Renal cortex interstitium (tissue), 11 donors: ENCODE results near the gene SAP30BP. TPM values are rescaled to one million over a fixed set of nuclear protein-coding genes. Genes with fewer than 3 reads are reported as not detected.
A peak's percentile ranks its signal among the peaks of the same experiment; 100 is the strongest.

Experiments
- DNase-seq, 11 donors: peaks; one replicate each; pipeline ENCODE4 v3.0.0-alpha.2; 2013; ENCODE audit warnings: low read depth in 9 of 11, low spot score in 4 of 11; ENCODE audit errors: extremely low read depth in 1 of 11
- polyA plus RNA-seq, 3 donors: library from polyadenylated mRNA; unstranded; fragments of 120-200 nt; gene quantifications; one replicate each; pipeline ENCODE4 v1.2.1, GENCODE V29; 2013; ENCODE audit not compliant: insufficient read length in 3 of 3

Gene SAP30BP
- polyA plus RNA-seq, 3 donors, result 87.6 to 96.1 (median 94.4) TPM

GRCh38 chr17:75743625-75744206, 76.6 kb downstream of the SAP30BP start:
- DNase-seq, result no peak

- DNase-seq, result no peak
Measured at GRCh38 chr17:75748706-75749105, 81.6 kb downstream of the SAP30BP start.

- DNase-seq, result peak in 4 of 11 donors; percentile 51 to 68 (median 58)
Measured at GRCh38 chr17:75749545-75750389, 82.6 kb downstream of the SAP30BP start.

- DNase-seq, result no peak
Measured at GRCh38 chr17:75750661-75751423, 83.7 kb downstream of the SAP30BP start.

- DNase-seq, result no peak
Measured at GRCh38 chr17:75751676-75752404, 84.7 kb downstream of the SAP30BP start.

- no peak for DNase-seq
Measured at GRCh38 chr17:75752405-75752709, 85.2 kb downstream of the SAP30BP start.

GRCh38 chr17:75752802-75753513, 85.8 kb downstream of the SAP30BP start:
- DNase-seq, result no peak

GRCh38 chr17:75753514-75754377, 86.6 kb downstream of the SAP30BP start:
- DNase-seq, result peak in 3 of 11 donors; percentile 59 to 75 (median 61)

- no peak for DNase-seq
Measured at GRCh38 chr17:75754378-75755204, 87.5 kb downstream of the SAP30BP start.

- no peak for DNase-seq
Measured at GRCh38 chr17:75755205-75755901, 88.2 kb downstream of the SAP30BP start.

GRCh38 chr17:75755990-75756389, 88.9 kb downstream of the SAP30BP start:
- no peak for DNase-seq

- DNase-seq, result no peak
Measured at GRCh38 chr17:75756451-75757085, 89.4 kb downstream of the SAP30BP start.

GRCh38 chr17:75757086-75757681, 90.0 kb downstream of the SAP30BP start:
- DNase-seq, result no peak
